WI38 (cell line): Measurements from ENCODE around the gene VILL.

Source experiments
- H3K4me3 ChIP-seq: 2 replicates; pipeline ENCODE4 v1.5.1; 2011; ENCODE audit warnings: low read depth, mild to moderate bottlenecking, control low read depth, low read length
- CTCF ChIP-seq: IDR thresholded peaks from 2 replicates; pipeline ENCODE4 v1.5.1; 2012; ENCODE audit warnings: low read depth, mild to moderate bottlenecking, control low read depth, low read length

The VILL gene

GRCh38 chr3:38006031-38006430 lies 15.4 kb downstream of the VILL start:
- no peak for TF ChIP-seq CTCF
- no peak overlapping the region for H3K4me3 ChIP-seq

GRCh38 chr3:38006445-38006995 lies 15.9 kb downstream of the VILL start:
- no peak for TF ChIP-seq CTCF

GRCh38 chr3:38007754-38008090 lies 17.1 kb downstream of the VILL start:
- H3K4me3 ChIP-seq, result no peak overlapping the region
- TF ChIP-seq CTCF, result no peak

More at GRCh38 chr3:38006445-38006995, 15.9 kb downstream of the VILL start:
- no peak overlapping the region for H3K4me3 ChIP-seq

DNA sequence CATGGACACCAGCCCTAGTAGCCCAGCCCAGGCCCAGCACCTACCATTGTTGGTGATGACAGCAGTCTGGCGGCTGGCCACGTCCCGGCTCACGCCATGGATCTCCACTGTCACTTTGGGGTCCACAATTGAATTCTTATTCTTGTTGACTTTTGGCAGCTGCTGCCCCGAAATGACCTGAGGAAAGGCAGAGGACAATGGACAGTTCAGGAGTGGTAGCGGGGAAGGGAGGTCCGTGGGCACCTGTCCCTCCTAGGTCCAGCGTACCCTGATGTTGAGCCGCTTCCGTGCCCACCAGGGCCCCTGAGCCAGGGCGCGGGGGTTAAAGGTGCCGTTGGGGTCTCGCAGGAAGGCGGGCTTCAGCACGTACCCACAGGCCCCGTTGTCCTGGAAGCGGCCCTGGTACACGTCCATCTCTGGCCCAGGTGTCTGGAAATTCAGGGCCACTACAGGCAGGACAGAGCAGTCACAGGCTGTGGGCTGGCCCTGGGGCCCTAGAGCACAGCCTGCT lies 17.7 kb downstream of the VILL start:
- TF ChIP-seq CTCF, result no peak
- H3K4me3 ChIP-seq, result no peak overlapping the region

GRCh38 chr3:38008971-38009580 lies 18.5 kb downstream of the VILL start:
- no peak for TF ChIP-seq CTCF
- no peak overlapping the region for H3K4me3 ChIP-seq

DNA sequence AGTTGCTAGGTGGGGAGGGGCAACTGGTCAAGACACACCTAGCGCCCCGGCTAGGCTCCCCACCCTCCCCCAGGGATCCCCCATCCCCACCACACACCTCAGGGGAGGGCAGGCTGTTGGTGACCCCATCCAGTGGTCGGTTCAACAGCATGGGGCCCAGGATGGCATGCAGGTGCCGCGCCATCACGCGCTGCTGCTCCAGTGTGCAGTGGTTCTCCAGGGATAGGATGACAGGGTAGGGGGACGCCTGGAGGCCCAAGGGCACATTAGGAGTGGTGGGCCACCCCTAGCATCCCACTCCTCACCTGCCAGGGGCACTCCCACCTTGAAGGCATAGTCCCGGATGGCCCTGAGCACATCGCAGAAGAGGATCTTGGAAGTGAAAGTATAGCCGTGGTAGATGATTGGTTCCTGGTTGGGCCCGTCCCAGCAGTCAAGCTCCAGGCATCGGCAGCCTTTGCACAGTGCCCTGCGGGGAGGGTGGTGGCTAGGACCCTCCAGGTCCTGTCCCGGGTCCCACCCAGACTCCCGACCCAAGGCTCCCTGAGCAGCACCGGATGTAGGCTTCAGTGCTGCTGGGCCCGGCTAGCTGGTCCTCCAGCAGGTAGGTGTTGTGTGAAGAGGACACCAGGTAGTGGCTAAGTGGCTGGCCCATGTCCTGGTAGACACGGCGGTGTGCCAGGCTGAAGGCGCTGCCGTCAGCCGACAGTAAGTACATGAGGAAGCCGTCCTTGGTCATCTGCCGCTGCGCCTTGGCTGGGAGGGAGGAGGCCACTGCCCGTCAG lies 19.4 kb downstream of the VILL start:
- no peak for TF ChIP-seq CTCF
- H3K4me3 ChIP-seq, result no peak overlapping the region

GRCh38 chr3:38011111-38011510 lies 20.5 kb downstream of the VILL start:
- TF ChIP-seq CTCF, result no peak
- no peak overlapping the region for H3K4me3 ChIP-seq
